ENCODE measurements around the gene LHB.

LHB gene

DNA sequence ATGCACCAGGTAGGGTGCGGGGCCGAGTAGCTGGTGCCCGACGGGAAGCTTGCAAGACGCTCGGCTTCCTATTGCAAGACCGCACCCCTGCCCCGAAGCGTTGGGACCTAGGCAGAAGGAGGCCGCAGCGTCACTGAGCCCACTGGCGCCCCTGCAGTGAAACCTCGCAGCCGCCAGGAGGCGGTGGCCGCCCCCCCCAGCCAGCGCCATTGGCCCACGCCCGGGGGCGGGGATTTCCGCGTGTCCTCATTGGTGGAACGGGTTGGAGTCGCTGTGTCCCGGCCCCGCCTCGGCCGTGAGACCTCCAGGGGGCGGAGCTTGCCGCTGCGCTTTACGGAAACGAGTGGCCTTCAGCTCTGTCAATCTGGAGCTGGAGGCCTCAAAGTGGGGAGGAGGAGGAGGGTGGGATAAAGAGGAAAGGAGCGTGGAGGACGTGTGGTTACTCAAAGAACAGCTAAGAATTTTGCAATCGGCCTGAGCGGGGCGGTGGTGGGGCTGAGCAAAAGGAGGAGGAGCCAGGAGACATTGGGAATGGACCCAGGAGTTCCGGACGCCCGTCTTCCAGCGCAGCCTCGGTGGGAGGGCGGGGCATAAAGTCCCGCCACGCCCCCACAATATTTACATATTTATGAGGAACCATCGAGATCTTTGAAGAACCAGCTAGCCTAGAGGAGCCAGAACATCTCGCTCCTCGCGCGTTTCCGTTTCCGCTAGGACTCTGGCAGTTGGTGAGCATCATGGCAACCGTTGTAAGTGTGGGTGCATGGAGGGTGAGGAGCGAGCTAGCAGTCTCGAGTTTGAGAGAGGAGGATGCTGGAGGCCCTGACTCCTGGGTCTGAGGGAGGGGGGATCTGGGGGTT, 23.5 kb downstream of the LHB start, which contains the start of the genes GYS1 and RUVBL2:
TSS of gene GYS1 (minus strand) at position 135 of the 860 bp plus-strand sequence. CDS start 197 bp downstream, outside the sequence.
TSS of gene RUVBL2 (plus strand) at position 713 of the 860 bp plus-strand sequence. CDS start at position 738, 25 bp downstream.
- CTCF ChIA-PET: interaction anchor here (0.5 to 1.9 kb wide), 7 partner anchors 10 to 94 kb away, joined by 3 to 11 read pairs (median 4); no protein-coding TSS in a partner anchor
- peak; percentile 99 for DNase-seq (ENCODE audit: low spot score)
- POLR2A ChIA-PET (ENCODE audit: low non-redundant PET): interaction anchor here (0.5 to 1.5 kb wide), 6 partner anchors 13 to 121 kb away, joined by 3 to 9 read pairs (median 4); partner anchors contain the start of genes CGB7, NTF4 and NUCB1
- H3K27ac ChIP-seq: peak within 1 kb of the TSS; percentile 91
- TF ChIP-seq, protein P1, sequence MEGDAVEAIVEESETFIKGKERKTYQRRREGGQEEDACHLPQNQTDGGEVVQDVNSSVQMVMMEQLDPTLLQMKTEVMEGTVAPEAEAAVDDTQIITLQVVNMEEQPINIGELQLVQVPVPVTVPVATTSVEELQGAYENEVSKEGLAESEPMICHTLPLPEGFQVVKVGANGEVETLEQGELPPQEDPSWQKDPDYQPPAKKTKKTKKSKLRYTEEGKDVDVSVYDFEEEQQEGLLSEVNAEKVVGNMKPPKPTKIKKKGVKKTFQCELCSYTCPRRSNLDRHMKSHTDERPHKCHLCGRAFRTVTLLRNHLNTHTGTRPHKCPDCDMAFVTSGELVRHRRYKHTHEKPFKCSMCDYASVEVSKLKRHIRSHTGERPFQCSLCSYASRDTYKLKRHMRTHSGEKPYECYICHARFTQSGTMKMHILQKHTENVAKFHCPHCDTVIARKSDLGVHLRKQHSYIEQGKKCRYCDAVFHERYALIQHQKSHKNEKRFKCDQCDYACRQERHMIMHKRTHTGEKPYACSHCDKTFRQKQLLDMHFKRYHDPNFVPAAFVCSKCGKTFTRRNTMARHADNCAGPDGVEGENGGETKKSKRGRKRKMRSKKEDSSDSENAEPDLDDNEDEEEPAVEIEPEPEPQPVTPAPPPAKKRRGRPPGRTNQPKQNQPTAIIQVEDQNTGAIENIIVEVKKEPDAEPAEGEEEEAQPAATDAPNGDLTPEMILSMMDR (conservative IDR thresholded peaks at IDR 0.05; ENCODE audit: low read depth): peak; percentile 97

DNA sequence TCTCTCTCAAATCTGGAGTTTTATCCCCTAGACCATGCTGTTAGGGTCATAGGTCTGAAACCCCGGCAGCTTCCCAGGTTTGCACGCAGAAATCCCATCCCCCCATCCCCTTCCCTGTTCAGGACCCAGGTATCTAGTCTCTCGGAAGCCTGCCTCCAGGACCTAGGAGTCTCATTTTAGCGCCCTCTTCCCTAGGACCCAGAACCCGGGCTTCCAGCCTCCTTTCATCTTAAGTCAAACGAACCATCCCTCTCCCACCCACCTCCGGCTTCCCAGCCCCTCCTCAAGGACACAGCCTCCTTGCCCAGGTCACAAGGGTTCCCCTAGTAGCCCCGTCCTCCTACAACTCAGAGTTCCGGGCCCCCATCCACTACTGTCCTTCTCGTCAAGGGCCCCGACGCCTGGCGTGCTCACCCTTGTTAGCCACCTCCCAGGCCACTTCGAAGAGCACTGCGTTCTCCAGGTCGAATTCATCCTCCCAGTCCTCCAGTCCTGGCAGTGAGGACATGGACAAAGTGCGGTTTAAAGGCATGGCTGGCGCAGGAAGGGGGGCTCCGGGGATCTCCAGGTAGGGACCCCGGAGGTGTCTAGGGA, 24.2 kb downstream of the LHB start:
- CTCF ChIA-PET: interaction anchor here (0.5 to 1.9 kb wide), 7 partner anchors 10 to 64 kb away, joined by 3 to 11 read pairs (median 4); no protein-coding TSS in a partner anchor
- DNase-seq (ENCODE audit: low spot score): no peak
- POLR2A ChIA-PET (ENCODE audit: low non-redundant PET): interaction anchor here (0.5 to 1.5 kb wide), 5 partner anchors 12 to 120 kb away, joined by 3 to 9 read pairs (median 3); partner anchors contain the start of gene NTF4
- TF ChIP-seq, protein P1 (conservative IDR thresholded peaks at IDR 0.05; ENCODE audit: low read depth): no peak
- peak overlapping the region; percentile 91 for H3K27ac ChIP-seq

DNA sequence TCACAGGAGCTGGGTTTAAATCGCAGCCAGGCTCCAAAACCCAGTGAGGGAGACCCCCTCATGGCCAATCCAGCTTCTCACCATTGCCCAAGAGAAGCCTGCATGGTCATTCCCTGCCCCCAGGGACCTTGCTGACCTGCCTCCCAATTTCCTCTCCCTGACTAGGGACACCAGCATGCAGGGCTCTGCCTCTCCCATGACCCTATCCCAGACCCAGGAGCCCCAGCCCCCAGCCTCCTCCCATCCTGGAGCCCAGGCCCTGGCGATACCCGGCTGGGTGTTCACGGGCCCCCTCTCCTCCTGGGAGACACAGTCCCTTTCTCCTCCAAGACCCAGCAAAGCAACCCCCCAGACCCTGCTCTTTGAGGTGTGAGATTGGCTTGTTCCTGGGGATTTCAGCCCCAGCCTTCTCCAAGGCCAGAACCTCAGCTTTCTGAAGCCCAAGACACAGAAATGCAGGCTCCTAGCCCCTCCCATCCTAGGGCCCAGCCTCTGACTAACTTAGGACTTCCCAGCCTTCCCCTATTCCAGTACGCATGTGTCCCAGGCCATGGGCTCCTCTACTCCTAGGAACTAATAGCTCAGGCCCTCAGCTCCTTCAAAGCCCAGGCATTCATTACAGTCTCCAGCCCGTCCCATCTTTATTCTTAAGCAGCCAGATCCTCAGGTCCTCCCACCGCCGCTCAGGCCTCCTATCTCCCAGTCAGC, 24.9 kb downstream of the LHB start:
- POLR2A ChIA-PET (ENCODE audit: low non-redundant PET): interaction anchor here (1.0 to 1.1 kb wide), 2 partner anchors 14 to 26 kb away, joined by 3 read pairs; no protein-coding TSS in a partner anchor
- TF ChIP-seq, protein P1 (conservative IDR thresholded peaks at IDR 0.05; ENCODE audit: low read depth): no peak
- peak overlapping the region; percentile 91 for H3K27ac ChIP-seq
- DNase-seq (ENCODE audit: low spot score): peak; percentile 82
- CTCF ChIA-PET: interaction anchor here (0.5 to 1.9 kb wide), 4 partner anchors 12 to 452 kb away, joined by 3 to 11 read pairs (median 4); no protein-coding TSS in a partner anchor

DNA sequence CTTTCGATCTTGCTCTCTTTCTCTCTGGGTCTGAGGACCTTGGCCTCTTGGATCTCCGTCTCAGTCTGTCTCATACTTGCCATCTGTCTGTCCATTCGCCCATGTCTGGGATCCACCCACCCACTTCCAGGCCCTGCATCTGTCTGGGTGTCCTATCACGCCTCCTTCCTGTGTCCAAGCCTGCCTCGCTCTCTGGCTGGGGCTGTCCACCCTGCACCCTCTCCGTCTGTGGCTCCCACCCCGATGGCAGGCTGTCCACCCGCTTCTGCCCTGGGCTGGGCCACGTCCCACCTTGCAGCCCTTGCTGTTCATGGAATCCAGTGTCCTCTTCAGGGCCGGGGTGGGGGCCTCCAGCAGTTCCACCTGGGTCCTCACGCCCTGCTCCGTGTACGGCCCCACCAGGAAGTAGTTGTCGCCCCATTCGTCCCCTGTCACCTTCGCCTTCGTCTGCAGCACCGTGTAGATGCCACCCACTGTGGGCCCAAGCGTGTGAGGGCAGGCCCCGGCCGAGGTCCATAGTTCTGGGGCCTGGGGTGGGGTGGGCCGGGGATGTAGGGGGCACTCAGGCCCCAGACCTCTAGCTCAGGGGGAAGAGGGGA, 25.8 kb downstream of the LHB start:
- TF ChIP-seq, protein P1 (conservative IDR thresholded peaks at IDR 0.05; ENCODE audit: low read depth): no peak
- POLR2A ChIA-PET (ENCODE audit: low non-redundant PET): no interaction called here
- CTCF ChIA-PET: no interaction called here
- peak overlapping the region; percentile 91 for H3K27ac ChIP-seq
- DNase-seq (ENCODE audit: low spot score): no peak

DNA sequence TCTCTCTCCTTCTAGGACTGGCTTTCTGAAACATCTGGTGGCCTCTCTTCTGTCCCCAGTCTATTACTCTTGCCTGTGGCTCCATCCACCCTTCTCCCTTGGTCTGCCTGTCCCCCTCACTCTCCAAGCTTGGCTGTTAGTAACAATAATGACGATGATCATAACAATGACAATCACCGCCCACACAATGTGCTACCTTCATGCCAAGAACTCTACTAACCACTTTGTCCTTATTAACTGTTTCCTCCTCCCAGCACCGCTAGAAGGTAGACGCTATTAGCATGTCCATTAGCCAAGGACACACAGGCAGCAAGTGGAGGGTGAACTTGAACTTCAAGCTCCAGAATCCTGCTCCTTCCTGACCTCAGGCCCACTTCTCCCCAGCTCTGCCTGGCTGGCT, 26.5 kb downstream of the LHB start:
- TF ChIP-seq, protein P1 (conservative IDR thresholded peaks at IDR 0.05; ENCODE audit: low read depth): no peak
- no peak for DNase-seq (ENCODE audit: low spot score)
- peak overlapping the region; percentile 91 for H3K27ac ChIP-seq
- POLR2A ChIA-PET (ENCODE audit: low non-redundant PET): no interaction called here
- CTCF ChIA-PET: no interaction called here
